ENCODE data around the gene USP10.
"Not testable (repeated sequence)": the region's sequence is repeated elsewhere in the genome, so short reads cannot be mapped to it uniquely, and the experiment has no call there.

The USP10 gene

GRCh38 chr16:84729716-84730320, 30.0 kb downstream of the USP10 start:
- DNase-seq = no peak

- peak; percentile 84 for DNase-seq
Observed at GRCh38 chr16:84730406-84731106, 30.8 kb downstream of the USP10 start.

GRCh38 chr16:84732332-84732673, 32.5 kb downstream of the USP10 start:
- DNase-seq = not testable (repeated sequence)

DNA sequence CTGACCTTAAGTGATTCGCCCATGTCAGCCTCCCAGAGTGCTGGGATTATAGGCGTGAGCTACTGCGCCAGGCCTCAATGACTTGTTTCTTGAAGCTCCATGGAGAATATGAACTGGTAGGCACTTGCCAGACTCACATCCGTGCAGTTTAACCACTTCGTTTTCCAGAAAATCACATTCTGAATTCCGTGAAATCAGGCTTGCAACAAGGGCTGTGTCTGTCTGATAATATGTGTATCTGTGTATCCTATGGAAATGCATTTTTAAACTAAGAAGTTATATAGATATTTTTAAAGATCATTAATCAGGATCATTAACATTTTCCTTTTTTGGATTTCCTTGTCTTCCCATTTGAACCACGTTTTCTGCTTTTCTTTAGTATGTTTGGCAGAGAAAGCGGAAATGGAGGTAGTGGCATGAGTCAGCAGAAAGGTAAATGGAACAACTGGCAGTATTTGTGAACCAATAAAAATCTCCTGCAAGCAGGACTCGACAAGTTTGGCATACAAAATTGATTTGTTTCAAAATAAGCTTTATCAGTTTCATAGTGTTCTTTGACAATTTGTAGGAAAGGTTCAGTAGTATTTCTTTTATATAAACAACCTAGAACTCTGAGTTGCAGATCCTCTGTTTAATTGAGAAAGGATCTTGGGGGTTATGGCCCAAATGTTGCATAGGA, 33.0 kb downstream of the USP10 start:
- no peak for DNase-seq

- DNase-seq = no peak
Observed at GRCh38 chr16:84735849-84736586, 36.2 kb downstream of the USP10 start.

GRCh38 chr16:84737192-84738011, 37.6 kb downstream of the USP10 start:
- no peak for DNase-seq

- peak; percentile 81 for DNase-seq
Observed at GRCh38 chr16:84738255-84739038, 38.6 kb downstream of the USP10 start.

- DNase-seq = peak; percentile 65
Observed at GRCh38 chr16:84739349-84740124, 39.7 kb downstream of the USP10 start.

DNA sequence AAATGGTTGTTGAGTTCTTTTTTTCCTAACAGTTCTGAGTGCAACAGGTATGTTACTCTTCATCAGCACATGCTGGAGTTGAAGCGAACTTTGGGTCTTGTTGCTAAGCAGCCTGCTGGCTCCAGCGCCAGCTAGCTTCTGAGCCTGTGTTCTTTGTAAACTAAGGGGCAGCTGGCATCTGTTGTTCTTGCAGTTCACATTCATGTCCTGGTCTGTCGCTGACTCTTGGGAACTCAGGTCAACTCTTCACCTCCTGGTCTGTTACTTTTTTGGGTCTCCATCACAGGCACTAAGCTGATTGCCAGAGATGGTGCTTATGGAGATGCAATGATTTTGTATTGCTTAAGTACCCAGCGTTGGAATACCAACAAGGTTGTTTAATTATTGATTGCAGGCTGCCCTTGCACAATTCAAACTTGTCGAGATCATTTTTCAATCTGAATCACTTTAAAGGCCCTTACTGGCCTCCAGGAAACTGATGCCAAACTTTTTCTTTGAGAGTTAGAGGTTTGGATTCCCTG, 40.9 kb downstream of the USP10 start:
- no peak for DNase-seq

- DNase-seq = peak; percentile 77
Observed at GRCh38 chr16:84741340-84741830, 41.6 kb downstream of the USP10 start.

DNA sequence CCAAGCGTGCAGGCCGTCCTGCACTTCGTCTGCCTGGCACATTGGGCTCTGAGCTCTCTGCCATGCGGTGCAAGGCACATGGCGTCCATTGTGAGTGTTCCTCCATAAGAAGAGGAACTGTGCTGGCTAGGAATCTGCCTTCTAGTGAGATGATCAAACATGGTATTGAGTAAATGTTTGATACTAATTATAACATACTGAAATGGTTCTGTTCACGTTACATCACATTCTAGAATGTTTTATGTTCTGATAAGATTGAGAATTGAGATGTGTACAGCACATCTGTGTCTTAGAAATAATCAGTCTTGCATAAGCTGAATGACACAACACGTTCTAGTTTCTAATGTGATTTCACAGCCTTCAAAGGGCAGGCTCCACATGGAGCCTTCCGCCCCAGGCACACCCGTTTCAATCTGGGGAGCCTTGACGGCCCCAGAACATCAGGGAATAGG, 42.9 kb downstream of the USP10 start:
- DNase-seq = peak; percentile 65

- DNase-seq = no peak
Observed at GRCh38 chr16:84746231-84746630, 46.4 kb downstream of the USP10 start.

DNA sequence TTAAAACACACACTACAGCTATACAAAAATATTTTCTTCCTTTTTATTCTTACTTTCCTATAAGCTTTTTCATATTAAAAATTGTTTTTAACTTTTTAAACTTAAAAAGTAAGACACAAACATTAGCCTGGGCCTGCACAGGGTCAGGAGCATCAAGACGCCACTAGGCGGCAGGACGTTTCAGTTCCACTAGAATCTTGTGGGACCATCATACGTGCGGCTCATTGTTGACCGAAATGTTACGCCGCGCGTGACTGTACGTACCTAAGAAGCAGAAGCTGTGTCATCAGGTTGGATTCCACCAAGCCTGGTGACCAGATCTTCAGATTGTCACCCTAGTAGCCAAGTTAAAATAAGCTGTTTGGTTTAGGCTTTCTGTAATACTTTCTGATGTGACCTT, 47.1 kb downstream of the USP10 start:
- DNase-seq = no peak

- not testable (repeated sequence) for DNase-seq
Observed at GRCh38 chr16:84748247-84748646, 48.4 kb downstream of the USP10 start.

- no peak for DNase-seq
Observed at GRCh38 chr16:84749072-84749471, 49.3 kb downstream of the USP10 start.

DNA sequence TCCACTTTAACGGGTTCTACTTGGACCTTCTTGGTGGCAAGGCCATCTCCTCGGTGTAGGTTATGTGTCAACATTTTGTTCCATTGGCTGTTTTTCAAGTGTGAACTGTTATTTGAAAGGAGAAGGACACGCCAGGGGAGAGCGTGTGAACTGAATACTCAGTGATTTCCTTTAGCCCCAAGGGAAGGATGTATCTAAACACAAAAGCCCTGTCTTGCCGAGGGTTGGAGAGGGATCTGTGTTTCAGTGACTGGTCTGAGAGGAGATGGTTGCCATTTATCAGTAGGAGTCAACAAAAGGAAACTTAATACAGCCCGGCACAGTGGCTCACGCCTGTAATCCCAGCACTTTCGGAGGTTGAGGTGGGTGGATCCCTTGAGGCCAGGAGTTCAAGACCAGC, 50.0 kb downstream of the USP10 start:
- no peak for DNase-seq

- no peak for DNase-seq
Observed at GRCh38 chr16:84750575-84750974, 50.8 kb downstream of the USP10 start.

DNA sequence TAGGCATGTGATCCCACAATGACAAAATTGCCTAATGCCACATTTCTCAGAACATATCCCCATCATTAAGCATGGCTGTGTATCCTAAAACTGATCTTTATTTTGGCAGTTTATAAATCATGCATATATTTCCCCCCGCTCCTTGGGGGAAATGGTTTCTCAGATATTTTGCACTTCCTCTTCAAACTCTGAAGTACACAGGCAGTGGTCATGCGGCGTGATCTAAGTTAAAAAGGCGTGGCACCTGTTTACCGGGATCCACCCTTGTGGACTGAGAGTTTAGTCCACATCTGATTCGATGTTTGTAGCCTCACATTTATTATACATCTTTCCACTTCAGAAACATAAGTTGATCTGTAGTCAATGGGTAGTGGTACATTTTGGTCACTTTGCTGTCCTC, 51.4 kb downstream of the USP10 start:
- peak; percentile 69 for DNase-seq

DNA sequence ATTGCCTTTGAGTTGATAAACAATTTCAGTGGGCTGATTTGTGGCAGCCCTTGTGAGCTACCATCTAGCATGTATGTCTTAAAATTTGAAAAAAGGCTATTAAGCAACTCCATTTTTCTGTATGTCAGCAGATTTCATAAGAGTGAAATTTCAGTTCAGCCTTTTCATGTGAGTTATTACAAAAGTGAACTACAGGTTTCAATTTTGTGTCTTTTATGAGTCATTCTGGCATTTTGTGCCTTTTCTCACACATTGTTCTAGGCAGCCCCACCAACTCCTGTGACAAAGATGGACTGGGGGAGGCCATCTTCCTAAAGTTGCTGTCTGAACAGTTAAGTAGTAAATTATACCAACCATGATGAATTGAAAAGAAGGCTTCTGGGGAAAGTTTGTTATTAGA, 52.1 kb downstream of the USP10 start:
- peak; percentile 95 for DNase-seq

DNA sequence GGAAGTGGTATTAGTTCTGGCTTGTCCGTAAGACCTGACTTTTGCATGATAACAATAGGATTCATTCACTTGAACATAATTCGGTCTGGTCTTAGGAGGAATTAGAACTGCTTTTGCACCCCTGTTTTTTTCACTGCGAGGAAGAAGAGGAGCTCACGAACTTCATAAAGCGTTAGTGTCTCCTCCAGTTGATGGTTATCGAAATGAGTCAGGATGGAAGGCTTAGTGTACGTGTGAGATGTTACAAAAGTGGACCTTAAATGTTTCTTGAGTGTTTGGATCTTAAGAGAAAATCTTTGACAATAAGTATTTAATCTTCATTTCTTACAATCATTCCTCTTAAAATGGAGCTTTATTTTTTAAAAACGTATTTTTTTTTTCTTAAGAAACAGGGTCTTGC, 52.8 kb downstream of the USP10 start:
- peak; percentile 49 for DNase-seq

All from inflammatory macrophage treated with lipopolysaccharide for 4 hours (primary cell).